Measurements from ENCODE around the gene ZMYND19. TPM values are rescaled to one million over a fixed set of nuclear protein-coding genes. Genes with fewer than 3 reads are reported as not detected.
"Not testable (repeated sequence)": the region's sequence is repeated elsewhere in the genome, so short reads cannot be mapped to it uniquely, and the experiment has no call there.

ZMYND19 gene
- total RNA-seq, 1 donor from 2014 or later = 31.4 TPM

GRCh38 chr9:137569609-137570203 lies 20.6 kb downstream of the ZMYND19 start:
- no peak for DNase-seq (ENCODE audit: extremely low spot score, unreplicated experiment)
- no peak overlapping the region for H3K4me3 Mint-ChIP-seq (ENCODE audit: unreplicated experiment)
- TF ChIP-seq CTCF (IDR thresholded peaks at IDR 0.05) = no peak

GRCh38 chr9:137568445-137568844 lies 21.9 kb downstream of the ZMYND19 start:
- peaks cover 28% of the 10 kb centered on the region for H3K36me3 Mint-ChIP-seq (ENCODE audit: unreplicated experiment)
- not testable (repeated sequence) for H3K27me3 Mint-ChIP-seq (ENCODE audit: unreplicated experiment); H3K4me3 Mint-ChIP-seq (ENCODE audit: unreplicated experiment); H3K27ac Mint-ChIP-seq (ENCODE audit: unreplicated experiment); DNase-seq (ENCODE audit: extremely low spot score, unreplicated experiment); H3K4me1 Mint-ChIP-seq (ENCODE audit: unreplicated experiment); H3K9me3 Mint-ChIP-seq (ENCODE audit: unreplicated experiment)

More at GRCh38 chr9:137569609-137570203, 20.6 kb downstream of the ZMYND19 start:
- Mint-ChIP-seq H3K9me3 (ENCODE audit: unreplicated experiment) (no peaks in the 10 kb centered on the region), H3K4me1 (ENCODE audit: unreplicated experiment) (no peaks in the 10 kb centered on the region), H3K27me3 (ENCODE audit: unreplicated experiment) (no peaks in the 10 kb centered on the region), H3K27ac (ENCODE audit: unreplicated experiment) (no peak overlapping the region), H3K36me3 (ENCODE audit: unreplicated experiment) (peaks cover 28% of the 10 kb centered on the region)

DNA sequence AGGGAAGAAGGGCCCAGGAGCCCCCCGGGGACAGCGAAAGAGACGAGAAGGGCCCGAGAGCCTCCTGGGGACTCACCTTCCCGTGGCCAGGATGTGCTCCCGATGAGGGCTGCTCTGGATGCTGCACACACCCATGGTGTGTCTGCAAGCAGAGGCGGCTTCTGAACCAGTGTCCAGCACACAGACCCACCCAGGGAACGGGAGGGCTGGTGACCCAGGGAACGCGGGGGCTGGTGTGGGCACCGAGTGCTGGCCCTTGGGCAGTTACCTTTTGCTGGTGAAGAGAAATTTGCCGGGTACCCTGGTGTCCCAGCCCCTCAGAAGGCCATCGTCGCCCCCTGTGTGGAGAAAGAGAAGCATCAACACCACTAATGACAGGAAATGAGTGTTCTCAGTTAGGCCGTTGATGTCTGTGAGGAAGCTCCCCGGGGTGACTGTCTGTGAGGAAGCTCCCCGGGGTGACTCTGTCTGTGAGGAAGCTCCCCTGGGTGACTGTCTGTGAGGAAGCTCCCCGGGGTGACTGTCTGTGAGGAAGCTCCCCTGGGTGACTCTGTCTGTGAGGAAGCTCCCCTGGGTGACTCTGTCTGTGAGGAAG lies 25.4 kb downstream of the ZMYND19 start:
- Mint-ChIP-seq H3K27ac (ENCODE audit: unreplicated experiment) (no peak overlapping the region), H3K4me1 (ENCODE audit: unreplicated experiment) (no peaks in the 10 kb centered on the region), H3K27me3 (ENCODE audit: unreplicated experiment) (no peaks in the 10 kb centered on the region), H3K9me3 (ENCODE audit: unreplicated experiment) (no peaks in the 10 kb centered on the region), H3K36me3 (ENCODE audit: unreplicated experiment) (peaks cover 26% of the 10 kb centered on the region), H3K4me3 (ENCODE audit: unreplicated experiment) (no peak overlapping the region)
- no peak for DNase-seq (ENCODE audit: extremely low spot score, unreplicated experiment)
- TF ChIP-seq CTCF (IDR thresholded peaks at IDR 0.05) = no peak

DNA sequence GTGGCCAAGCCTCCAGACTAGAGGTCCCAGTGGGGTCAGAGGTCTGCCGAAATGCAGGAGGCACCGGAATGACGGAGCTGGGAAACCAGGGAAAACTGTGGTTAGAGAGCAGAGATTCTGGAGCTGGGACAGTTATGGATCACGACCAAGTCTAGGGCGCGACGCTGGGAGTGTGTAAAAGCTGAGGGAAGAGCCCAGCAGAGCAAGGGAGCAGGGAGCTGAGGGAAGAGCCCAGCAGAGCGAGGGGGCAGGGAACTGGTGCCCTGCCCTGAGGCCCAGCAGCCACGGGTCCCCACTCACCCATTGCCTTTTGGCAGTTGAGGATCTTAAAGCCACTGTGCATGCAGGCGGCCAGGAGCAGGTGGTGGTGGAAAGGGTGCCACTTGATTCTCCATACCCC lies 26.2 kb downstream of the ZMYND19 start:
- Mint-ChIP-seq H3K9me3 (ENCODE audit: unreplicated experiment) (no peaks in the 10 kb centered on the region), H3K36me3 (ENCODE audit: unreplicated experiment) (peaks cover 32% of the 10 kb centered on the region), H3K27me3 (ENCODE audit: unreplicated experiment) (no peaks in the 10 kb centered on the region), H3K27ac (ENCODE audit: unreplicated experiment) (no peak overlapping the region), H3K4me1 (ENCODE audit: unreplicated experiment) (no peaks in the 10 kb centered on the region), H3K4me3 (ENCODE audit: unreplicated experiment) (no peak overlapping the region)
- DNase-seq (ENCODE audit: extremely low spot score, unreplicated experiment) = no peak
- TF ChIP-seq CTCF (IDR thresholded peaks at IDR 0.05) = no peak

- no peak overlapping the region for H3K4me3 Mint-ChIP-seq (ENCODE audit: unreplicated experiment)
- no peak for TF ChIP-seq CTCF (IDR thresholded peaks at IDR 0.05)
- H3K27me3 Mint-ChIP-seq (ENCODE audit: unreplicated experiment) = no peaks in the 10 kb centered on the region
- no peaks in the 10 kb centered on the region for H3K4me1 Mint-ChIP-seq (ENCODE audit: unreplicated experiment)
- no peak for DNase-seq (ENCODE audit: extremely low spot score, unreplicated experiment)
- no peaks in the 10 kb centered on the region for H3K9me3 Mint-ChIP-seq (ENCODE audit: unreplicated experiment)
- no peak overlapping the region for H3K27ac Mint-ChIP-seq (ENCODE audit: unreplicated experiment)
- H3K36me3 Mint-ChIP-seq (ENCODE audit: unreplicated experiment) = peaks cover 43% of the 10 kb centered on the region
Observed at GRCh38 chr9:137558127-137558526, 32.2 kb downstream of the ZMYND19 start.
